GM12892 (cell line): ENCODE results near the gene XYLT2.

Experiments
- DNase-seq: peaks from one replicate; pipeline ENCODE4 v3.0.0; 2011; ENCODE audit not compliant: insufficient read length
- FAIRE-seq: peaks from 2 replicates; lab custom pipeline; 2011; peaks lifted over from hg19 to GRCh38; lab: Jason Lieb, UNC
- POLR2A ChIP-seq: IDR thresholded peaks from 2 replicates; pipeline ENCODE4 v1.6.1; 2011; ENCODE audit warnings: low read depth, low read length, control low read depth
- POLR2AphosphoS5 ChIP-seq: IDR thresholded peaks from 2 replicates; pipeline ENCODE4 v1.6.1; 2011; ENCODE audit warnings: low read depth, low read length, control low read depth
- TAF1 ChIP-seq: IDR thresholded peaks from 2 replicates; pipeline ENCODE4 v1.6.1; 2011; ENCODE audit warnings: low read depth, mild to moderate bottlenecking, control low read depth, low read length, borderline replicate concordance

Gene XYLT2

DNA sequence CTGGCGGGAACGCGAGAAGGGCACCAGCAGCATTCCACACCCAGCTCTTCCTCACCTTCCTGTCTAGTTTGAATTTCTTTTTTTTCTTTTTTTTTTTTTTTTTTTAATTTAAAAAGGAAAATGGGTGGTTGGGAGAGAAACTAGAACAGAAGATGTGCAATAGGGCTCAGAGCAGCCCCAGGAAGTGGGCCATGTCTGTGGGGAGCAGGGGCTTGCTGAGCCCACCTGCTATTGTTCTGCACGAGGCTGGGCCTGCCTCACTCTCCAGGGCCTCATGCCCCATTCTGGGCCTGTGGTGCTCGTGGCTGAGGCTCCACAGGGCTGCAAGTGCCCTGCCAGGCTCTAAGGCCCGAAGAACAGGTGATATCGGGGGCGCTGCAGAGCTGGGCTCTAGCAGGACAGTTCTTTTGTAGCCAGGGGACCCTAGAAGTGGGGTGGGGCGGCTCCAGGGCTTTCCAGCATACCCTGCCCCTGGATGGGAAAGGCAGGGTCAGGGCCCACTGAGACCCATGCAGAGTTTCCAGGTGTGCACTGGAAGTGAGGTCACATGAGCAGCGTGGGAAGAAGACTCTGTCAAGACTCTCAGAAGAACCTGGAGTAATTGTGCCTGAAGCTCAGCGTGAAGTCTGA lies 14.7 kb downstream of the XYLT2 start:
- no peak for FAIRE-seq
- TF ChIP-seq TAF1 (no peak), POLR2AphosphoS5 (no peak), POLR2A (no peak)
- DNase-seq = no peak

DNA sequence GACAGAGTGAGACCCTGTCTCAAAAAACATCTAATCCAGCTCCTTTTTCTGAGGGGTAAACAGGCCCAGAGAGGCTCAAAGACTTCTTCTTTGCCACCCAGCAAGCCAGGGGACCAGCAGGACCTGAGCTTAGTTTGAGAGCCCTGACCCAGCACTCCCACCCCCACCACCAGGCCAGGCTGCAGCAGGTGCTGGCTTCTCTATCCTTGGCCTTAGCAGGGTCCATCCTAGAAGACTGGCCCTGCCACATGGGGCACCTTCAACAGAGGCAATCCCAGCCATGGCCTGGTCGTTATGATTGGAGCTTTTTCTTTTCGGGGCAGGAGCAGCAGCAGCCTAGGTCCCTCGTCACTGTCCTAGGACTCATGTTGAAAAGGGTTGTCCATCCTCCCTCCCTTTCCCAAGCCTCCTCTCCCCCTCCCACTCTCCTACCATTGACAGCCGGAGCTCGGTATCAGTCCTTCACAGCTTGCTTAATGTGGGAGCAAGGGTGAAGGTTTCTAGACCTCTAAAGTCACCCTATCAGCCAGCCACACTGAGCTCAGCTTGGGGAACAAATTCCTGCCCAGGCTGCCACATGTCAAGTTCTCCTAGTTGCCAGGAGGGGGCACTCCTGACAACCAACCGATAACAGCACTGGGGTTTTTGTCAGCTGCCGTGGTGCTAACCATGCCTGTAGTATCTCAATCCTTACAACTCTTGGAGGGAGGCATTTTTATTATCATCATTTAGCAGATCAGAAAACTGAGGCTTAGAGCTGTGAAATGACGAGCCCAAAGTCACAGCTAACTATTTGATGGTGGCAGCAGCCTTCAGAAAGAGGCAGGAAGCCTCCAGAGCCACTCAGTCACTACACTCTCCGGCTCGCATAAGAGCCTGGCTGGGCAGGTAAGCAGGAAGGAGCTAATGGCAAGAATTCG lies 15.9 kb downstream of the XYLT2 start:
- FAIRE-seq = peak; percentile 94
- DNase-seq = peak; percentile 75
- TF ChIP-seq TAF1 (no peak), POLR2A (no peak; the same call in 1 of the 2 replicates), POLR2AphosphoS5 (no peak; the same call in 1 of the 2 replicates)

DNA sequence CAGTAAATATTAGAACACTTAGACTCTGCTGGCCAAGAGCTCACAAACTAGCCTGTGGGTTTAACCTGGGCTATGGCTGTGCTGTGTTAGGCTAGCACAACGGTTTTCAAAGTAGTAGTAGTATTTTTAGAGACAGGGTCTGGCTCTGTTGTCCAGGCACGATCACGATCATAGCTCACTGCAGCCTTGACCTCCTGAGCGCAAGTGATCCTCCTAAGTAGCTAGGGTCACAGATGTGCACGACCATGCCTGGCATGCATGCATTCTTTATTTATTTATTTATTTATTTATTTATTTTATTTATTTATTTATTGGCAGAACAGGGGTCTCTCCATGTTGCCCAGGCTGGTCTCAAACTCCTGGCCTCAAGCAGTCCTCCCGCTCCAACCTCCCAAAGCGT lies 16.7 kb downstream of the XYLT2 start:
- DNase-seq (no peak), FAIRE-seq (no peak)
- TF ChIP-seq TAF1 = no peak
- no peak for TF ChIP-seq POLR2AphosphoS5
- no peak for TF ChIP-seq POLR2A

DNA sequence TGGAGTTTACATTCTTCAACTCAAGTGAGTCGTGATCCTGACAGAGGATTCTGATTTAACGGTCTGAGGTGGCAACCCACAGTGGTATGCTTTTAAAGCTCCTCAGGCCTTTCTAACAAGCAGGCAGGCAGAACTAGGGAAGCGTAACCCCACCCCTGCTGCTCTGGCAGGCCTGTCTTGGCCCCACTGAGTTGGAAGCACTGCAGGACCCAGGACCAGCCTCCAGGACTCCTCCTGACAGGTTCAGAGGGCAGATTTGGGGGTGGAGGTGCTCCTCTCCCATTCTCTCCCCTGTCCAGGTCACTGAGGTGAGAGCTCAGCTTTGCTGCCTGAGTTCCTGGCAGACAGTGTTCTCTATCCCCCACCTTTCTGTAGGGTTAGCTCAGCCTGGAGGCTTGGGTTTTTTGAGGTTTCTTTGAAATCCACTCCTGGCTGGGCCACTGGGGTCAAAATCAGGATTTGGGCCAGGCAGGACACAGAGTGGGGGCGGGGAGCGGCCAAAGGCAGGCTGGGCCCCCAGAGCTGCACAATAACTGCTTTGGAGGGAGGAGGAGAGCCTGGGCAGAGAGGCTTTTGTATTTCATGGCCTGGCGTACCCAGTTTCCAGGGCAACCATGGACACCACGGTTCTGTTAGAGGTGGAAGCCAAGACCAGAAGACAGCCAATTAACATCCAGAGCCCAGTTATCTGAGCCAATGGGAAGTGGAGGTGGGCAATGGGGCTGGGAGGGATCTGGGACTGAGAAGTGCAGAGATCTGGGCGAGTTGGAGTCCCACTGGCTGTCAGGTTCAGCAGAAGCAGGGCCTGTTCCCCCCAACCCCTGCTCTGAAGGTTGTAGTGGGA lies 17.5 kb downstream of the XYLT2 start:
- TF ChIP-seq POLR2A (no peak; the same call in 1 of the 2 replicates), POLR2AphosphoS5 (no peak), TAF1 (no peak)
- DNase-seq = no peak
- no peak for FAIRE-seq

DNA sequence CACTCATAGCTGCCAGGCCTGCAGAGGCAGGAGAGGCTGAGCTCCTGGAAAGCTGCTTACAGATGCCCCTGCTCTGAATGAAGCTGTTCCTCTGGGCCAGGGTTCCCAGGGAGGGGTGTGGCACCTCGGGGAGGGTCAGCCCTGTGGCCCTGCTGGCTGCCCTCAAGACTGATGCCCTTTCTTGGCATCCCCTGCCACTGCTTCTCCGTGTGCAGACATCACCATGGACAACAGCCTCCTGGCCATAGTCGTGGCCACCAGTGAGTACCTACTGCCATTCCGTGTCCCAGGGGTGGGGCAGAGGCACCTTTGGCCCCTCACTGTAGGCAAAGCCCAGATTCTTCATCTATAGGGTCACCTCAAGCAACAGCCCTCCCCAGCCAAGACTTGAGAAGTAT lies 18.1 kb downstream of the XYLT2 start:
- FAIRE-seq = no peak
- TF ChIP-seq POLR2AphosphoS5 = peak; percentile 62
- TF ChIP-seq TAF1 = no peak
- no peak for DNase-seq

DNA sequence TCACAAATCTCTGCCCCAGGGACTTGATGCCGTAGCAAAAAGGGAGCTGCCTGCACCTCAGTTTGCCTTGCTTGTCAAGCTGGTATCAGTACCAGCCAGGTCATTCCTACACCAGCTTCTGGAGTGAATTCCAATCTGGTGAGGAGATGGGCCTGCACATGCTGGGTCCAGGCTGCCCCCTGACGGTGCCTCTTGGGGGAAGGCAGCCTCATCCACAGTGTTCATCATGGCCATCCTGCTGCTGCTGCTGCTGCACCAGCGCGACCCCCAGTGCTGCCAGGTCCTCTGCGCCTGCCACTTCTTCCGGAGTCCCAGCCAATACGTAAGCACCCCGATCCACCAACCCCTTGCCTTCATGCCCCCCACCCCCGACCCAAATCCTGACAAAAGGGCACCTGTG lies 18.8 kb downstream of the XYLT2 start:
- DNase-seq (no peak), FAIRE-seq (no peak)
- TF ChIP-seq TAF1 = no peak
- TF ChIP-seq POLR2AphosphoS5 = no peak
- no peak for TF ChIP-seq POLR2A

DNA sequence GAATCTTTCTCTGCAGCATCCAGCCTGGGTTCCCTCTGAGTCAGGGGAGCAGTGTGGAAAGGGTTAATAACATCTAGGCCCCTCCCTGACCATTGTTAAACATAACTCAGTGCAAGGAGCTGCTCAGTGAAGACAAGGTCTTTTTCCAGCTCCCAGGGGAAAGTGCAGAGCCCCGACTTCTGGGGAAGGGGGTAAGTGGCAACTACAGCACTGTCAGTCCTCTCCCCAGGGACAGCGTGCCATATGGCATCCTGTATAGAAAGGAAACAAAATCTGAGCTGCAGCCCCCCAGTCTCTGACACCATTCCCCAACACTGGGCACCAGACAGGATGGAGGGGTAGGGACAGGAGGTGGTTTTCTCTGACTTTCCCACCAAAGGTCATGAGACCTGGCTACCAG lies 19.2 kb downstream of the XYLT2 start:
- DNase-seq = no peak
- TF ChIP-seq TAF1 (no peak), POLR2AphosphoS5 (no peak), POLR2A (no peak)
- no peak for FAIRE-seq

DNA sequence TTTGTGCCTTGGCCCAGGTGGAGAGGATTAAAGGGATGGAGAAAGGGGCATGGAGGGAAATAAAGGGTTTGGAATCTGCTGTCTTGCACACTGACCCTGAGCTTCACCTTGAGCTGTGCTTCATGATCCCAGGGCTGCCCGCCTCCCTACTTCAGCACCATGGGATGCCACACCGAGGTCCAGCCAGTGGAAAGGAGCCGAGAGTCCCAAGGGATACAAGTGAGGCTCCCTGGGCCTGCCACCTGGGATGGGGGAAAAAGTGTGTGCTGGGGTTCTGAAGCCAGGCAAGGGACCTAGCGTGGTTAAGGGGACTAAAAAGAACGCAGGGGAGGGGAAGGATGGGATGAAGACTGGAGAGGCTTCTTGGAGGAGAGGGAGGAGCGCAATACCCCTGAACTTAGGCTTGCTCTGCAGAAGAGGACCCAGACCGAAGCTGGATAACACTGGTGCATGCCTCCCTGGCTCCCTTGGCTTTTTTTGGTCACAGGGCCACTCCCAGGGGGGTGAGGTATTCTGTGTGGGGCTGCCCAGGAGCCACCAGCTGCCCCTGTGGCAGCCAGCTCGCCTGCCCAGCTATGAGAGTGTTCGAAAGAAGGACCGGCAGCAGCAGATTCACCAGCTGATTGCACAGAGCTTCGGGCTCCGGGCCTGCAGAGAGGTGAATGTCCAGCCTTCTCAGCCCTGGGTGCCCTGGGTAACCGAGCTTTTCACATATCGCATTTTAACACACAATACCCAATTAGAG lies 19.9 kb downstream of the XYLT2 start:
- FAIRE-seq = no peak
- no peak for DNase-seq

DNA sequence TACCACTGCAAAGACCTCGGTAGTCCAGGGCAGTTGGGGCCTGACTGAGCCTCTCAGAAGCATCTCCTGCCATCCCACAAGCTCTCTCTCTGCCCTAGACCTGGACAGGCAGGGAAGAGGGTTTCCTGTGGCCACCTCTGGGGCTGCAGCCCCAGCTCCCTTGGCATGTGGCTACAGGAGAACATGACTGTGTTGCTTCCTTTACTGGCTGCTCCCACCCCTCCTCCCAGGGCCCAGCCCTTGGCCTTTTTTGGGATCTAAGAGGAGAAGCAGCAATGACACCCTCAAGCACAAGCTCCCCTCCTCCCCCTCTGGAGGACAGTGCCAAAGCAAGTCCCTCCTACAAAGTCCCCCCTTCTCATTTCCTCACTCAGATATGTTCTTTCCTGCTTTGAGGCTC lies 21.5 kb downstream of the XYLT2 start:
- DNase-seq (no peak), FAIRE-seq (no peak)
- TF ChIP-seq TAF1 (no peak), POLR2AphosphoS5 (no peak), POLR2A (no peak)

More for the DNA sequence above, 19.9 kb downstream of the XYLT2 start:
- TF ChIP-seq POLR2A = no peak
- TF ChIP-seq POLR2AphosphoS5 = no peak
- TF ChIP-seq TAF1 = no peak

DNA sequence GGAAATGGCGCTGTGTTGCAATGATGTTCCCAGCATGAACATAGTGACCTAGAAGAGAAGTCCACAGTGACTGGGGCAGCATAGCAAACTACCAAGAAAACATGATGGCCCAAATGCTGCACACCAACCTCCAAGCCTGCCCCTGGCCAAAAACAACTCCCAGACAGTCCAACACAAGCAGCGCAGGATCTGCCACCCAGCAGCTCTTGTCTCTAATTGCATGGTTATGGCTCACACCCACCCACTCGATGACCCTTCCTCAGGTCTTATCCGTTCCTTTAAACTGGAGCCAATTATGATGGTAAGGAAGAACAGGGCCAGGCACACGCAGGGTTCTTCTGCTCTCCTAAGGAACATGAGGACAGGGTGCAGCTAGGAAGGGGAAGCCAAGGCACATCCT lies 24.1 kb downstream of the XYLT2 start:
- FAIRE-seq (no peak), DNase-seq (no peak)
- no peak for TF ChIP-seq POLR2AphosphoS5
- TF ChIP-seq TAF1 = no peak
